Endodermal cell (in vitro differentiated cells): Measurements from ENCODE around the gene ITPK1. TPM values are rescaled to one million over a fixed set of nuclear protein-coding genes. Genes with fewer than 3 reads are reported as not detected.

ENCODE experiments used
- DNase-seq: peaks from one replicate; pipeline ENCODE4 v3.0.0-alpha.2; 2017
- H3K27ac ChIP-seq: 2 replicates; pipeline ENCODE4 v1.5.1; 2013; ENCODE audit warnings: mild to moderate bottlenecking, low read depth, low read length, moderate library complexity
- H3K27me3 ChIP-seq: 2 replicates; pipeline ENCODE4 v1.6.1; 2013; ENCODE audit warnings: mild to moderate bottlenecking, low read length, moderate library complexity; ENCODE audit not compliant: insufficient read depth, control insufficient read depth, poor library complexity, severe bottlenecking
- H3K36me3 ChIP-seq: 2 replicates; pipeline ENCODE4 v1.7.0; 2013; ENCODE audit warnings: mild to moderate bottlenecking, low read length, moderate library complexity; ENCODE audit not compliant: control insufficient read depth, insufficient read depth
- H3K4me1 ChIP-seq: one replicate; pipeline ENCODE4 v1.7.0; 2013; ENCODE audit warnings: low read length; ENCODE audit not compliant: control insufficient read depth, insufficient read depth
- H3K4me3 ChIP-seq: 2 replicates; pipeline ENCODE4 v1.5.1; 2013; ENCODE audit warnings: mild to moderate bottlenecking, low read length, moderate library complexity
- H3K9ac ChIP-seq: 2 replicates; pipeline ENCODE4 v1.6.1; 2013; ENCODE audit warnings: mild to moderate bottlenecking, low read length, moderate library complexity; ENCODE audit not compliant: poor library complexity, severe bottlenecking; ENCODE audit errors: extremely low read depth
- H3K9me3 ChIP-seq: 2 replicates; pipeline ENCODE4 v1.6.1; 2013; ENCODE audit warnings: mild to moderate bottlenecking, low read length, moderate library complexity; ENCODE audit not compliant: control insufficient read depth
- H3K27ac Mint-ChIP-seq: 2 replicates; pipeline ENCODE4 v1.8.0; 2020; ENCODE audit warnings: mixed read lengths
- H3K27me3 Mint-ChIP-seq: 2 replicates; pipeline ENCODE4 v1.8.0; 2021; ENCODE audit warnings: mild to moderate bottlenecking, mixed read lengths; ENCODE audit not compliant: insufficient read depth
- H3K36me3 Mint-ChIP-seq: 2 replicates; pipeline ENCODE4 v1.8.0; 2020; ENCODE audit warnings: low read depth, mixed read lengths
- H3K4me1 Mint-ChIP-seq: 2 replicates; pipeline ENCODE4 v1.8.0; 2020; ENCODE audit warnings: mixed read lengths
- H3K4me3 Mint-ChIP-seq: 2 replicates; pipeline ENCODE4 v1.8.0; 2020; ENCODE audit warnings: mild to moderate bottlenecking, moderate library complexity, mixed read lengths
- H3K9me3 Mint-ChIP-seq: 2 replicates; pipeline ENCODE4 v1.8.0; 2020; ENCODE audit warnings: mild to moderate bottlenecking, mixed read lengths
- CTCF ChIP-seq: fragments of 200-600 bp; sonication (generic); conservative IDR thresholded peaks from 2 replicates; pipeline ENCODE4 v1.5.0; 2021; ENCODE audit warnings: antibody characterized with exemption, mild to moderate bottlenecking
- WGBS, 2 experiments: methylation state at CpG; one replicate each; pipeline versions ENCODE4 v1.1.5 to v1.1.7; 2013; ENCODE audit warnings: missing lambda C conversion rate in 2 of 2, mixed read lengths in 1 of 2; ENCODE audit not compliant: insufficient coverage in 1 of 2, insufficient read length in 1 of 2; 5-methylcytosine and 5-hydroxymethylcytosine counted together
- total RNA-seq, 2 donors: library from RNA; stranded (reverse); fragmentation: NEBNext Ultra II Directional in 1 of 2; extraction: Animal tissue kit (Norgen Biotek cat#: 25700) in 1 of 2; gene quantifications; 2 replicates in 1 of 2; 3 replicates in 1 of 2; pipeline ENCODE4 v1.2.1, GENCODE V29; 2021

Gene ITPK1
- total RNA-seq, 2 donors from 2014 or later = 59.9 to 66.9 TPM

DNA sequence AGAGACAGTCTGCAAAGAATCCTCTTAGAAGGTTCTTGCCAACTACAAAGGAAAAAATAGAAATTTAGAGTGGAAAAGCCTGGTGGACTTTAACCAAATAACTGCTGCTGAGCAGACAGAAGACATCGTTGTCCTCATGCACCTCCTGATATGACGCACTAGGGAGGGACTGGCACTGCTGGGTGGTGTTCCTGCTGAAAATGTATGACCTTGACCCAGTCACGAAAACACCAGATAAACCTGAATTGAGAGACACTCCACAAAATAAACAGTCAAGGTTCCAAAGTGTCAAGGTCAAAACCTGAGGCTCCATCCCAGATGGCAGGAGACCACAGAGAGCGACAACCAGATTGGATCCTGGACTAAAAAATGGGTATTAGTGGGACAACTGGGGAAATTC lies 130.8 kb downstream of the ITPK1 start:
- peaks cover 20% of the 10 kb centered on the region for H3K9me3 Mint-ChIP-seq
- no peak for TF ChIP-seq CTCF
- WGBS, 2 experiments = 88% methylated on average over 4 of the region's 4 CpGs
- H3K36me3 ChIP-seq = no peaks in the 10 kb centered on the region
- H3K27me3 Mint-ChIP-seq = no peaks in the 10 kb centered on the region
- H3K4me1 Mint-ChIP-seq = no peaks in the 10 kb centered on the region
- H3K4me3 Mint-ChIP-seq = no peak overlapping the region
- no peaks in the 10 kb centered on the region for H3K27me3 ChIP-seq
- no peak overlapping the region for H3K9ac ChIP-seq
- H3K4me3 ChIP-seq = no peak overlapping the region
- no peaks in the 10 kb centered on the region for H3K4me1 ChIP-seq
- peaks cover 4% of the 10 kb centered on the region for H3K9me3 ChIP-seq
- H3K36me3 Mint-ChIP-seq = peaks cover 26% of the 10 kb centered on the region
- H3K27ac ChIP-seq = no peak overlapping the region
- H3K27ac Mint-ChIP-seq = no peak overlapping the region
- no peak for DNase-seq

- Mint-ChIP-seq H3K27ac (no peak overlapping the region), H3K27me3 (no peaks in the 10 kb centered on the region), H3K36me3 (peaks cover 32% of the 10 kb centered on the region), H3K4me3 (no peak overlapping the region), H3K4me1 (no peaks in the 10 kb centered on the region), H3K9me3 (peaks cover 26% of the 10 kb centered on the region)
- H3K9me3 ChIP-seq = peaks cover 11% of the 10 kb centered on the region
- H3K9ac ChIP-seq = no peak overlapping the region
- H3K27ac ChIP-seq = no peak overlapping the region
- H3K27me3 ChIP-seq = no peaks in the 10 kb centered on the region
- H3K36me3 ChIP-seq = no peaks in the 10 kb centered on the region
- H3K4me1 ChIP-seq = no peaks in the 10 kb centered on the region
- no peak overlapping the region for H3K4me3 ChIP-seq
- no peak for DNase-seq
- 88 to 96% methylated on average over 4 to 5 of the region's 5 CpGs for WGBS, 2 experiments
- no peak for TF ChIP-seq CTCF
These were observed 131.5 kb downstream of the ITPK1 start for GRCh38 chr14:92984082-92984788.

DNA sequence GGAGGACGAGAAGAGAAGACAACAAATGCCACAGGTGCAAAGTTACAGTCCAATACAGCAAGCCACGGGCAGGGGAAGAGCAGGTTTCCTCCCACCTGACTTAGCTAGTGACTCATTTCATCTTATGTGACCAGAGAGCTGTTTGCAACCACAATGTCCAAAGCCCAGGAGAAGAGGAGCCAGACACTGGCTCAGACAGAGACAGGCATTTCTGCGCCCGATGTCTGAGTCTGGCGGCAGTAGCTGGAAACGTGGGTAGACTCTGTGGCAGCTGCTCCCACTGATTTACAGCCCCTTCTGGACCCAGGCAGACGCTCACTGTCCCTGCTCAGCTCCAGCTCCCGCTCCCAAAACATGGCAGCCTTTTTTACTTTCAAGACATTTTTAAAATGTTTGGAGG lies 132.8 kb downstream of the ITPK1 start:
- H3K27ac ChIP-seq = no peak overlapping the region
- 94 to 95% methylated on average over 6 to 8 of the region's 8 CpGs for WGBS, 2 experiments
- H3K4me3 Mint-ChIP-seq = no peak overlapping the region
- H3K4me3 ChIP-seq = no peak overlapping the region
- H3K27me3 Mint-ChIP-seq = no peaks in the 10 kb centered on the region
- peaks cover 39% of the 10 kb centered on the region for H3K9me3 Mint-ChIP-seq
- H3K4me1 ChIP-seq = no peaks in the 10 kb centered on the region
- peaks cover 24% of the 10 kb centered on the region for H3K9me3 ChIP-seq
- H3K36me3 ChIP-seq = no peaks in the 10 kb centered on the region
- H3K4me1 Mint-ChIP-seq = no peaks in the 10 kb centered on the region
- H3K27me3 ChIP-seq = no peaks in the 10 kb centered on the region
- no peak for DNase-seq
- no peak overlapping the region for H3K9ac ChIP-seq
- no peak overlapping the region for H3K27ac Mint-ChIP-seq
- TF ChIP-seq CTCF = no peak
- peaks cover 45% of the 10 kb centered on the region for H3K36me3 Mint-ChIP-seq
